Immature natural killer cell (primary cell): Measurements from ENCODE around the gene ADCY4. TPM values are rescaled to one million over a fixed set of nuclear protein-coding genes. Genes with fewer than 3 reads are reported as not detected.
A peak's percentile ranks its signal among the peaks of the same experiment; 100 is the strongest.
"Not testable (repeated sequence)": the region's sequence is repeated elsewhere in the genome, so short reads cannot be mapped to it uniquely, and the experiment has no call there.

ENCODE experiments used
- DNase-seq, 3 donors: peaks; one replicate each; pipeline ENCODE4 v3.0.0; 2022; ENCODE audit warnings: mixed read lengths in 1 of 3
- H3K27ac Mint-ChIP-seq, 6 donors: one replicate each; pipeline ENCODE4 v1.8.0; 2020; ENCODE audit warnings: mixed read lengths in 6 of 6, mild to moderate bottlenecking in 5 of 6, inconsistent platforms in 4 of 6, moderate library complexity in 3 of 6
- H3K27me3 Mint-ChIP-seq, 3 donors: one replicate each; pipeline ENCODE4 v1.8.0; 2020 to 2021; ENCODE audit warnings: low read depth in 3 of 3, mild to moderate bottlenecking in 3 of 3, mixed read lengths in 3 of 3, moderate library complexity in 3 of 3, inconsistent platforms in 1 of 3
- H3K36me3 Mint-ChIP-seq, 3 donors: one replicate each; pipeline ENCODE4 v1.8.0; 2020; ENCODE audit warnings: mixed read lengths in 3 of 3, inconsistent platforms in 2 of 3, mild to moderate bottlenecking in 2 of 3
- H3K4me1 Mint-ChIP-seq, 2 donors: one replicate each; pipeline ENCODE4 v1.8.0; 2020; ENCODE audit warnings: inconsistent platforms in 2 of 2, mild to moderate bottlenecking in 2 of 2, mixed read lengths in 2 of 2, moderate library complexity in 1 of 2
- H3K4me3 Mint-ChIP-seq, 5 donors: one replicate each; pipeline ENCODE4 v1.8.0; 2020; ENCODE audit warnings: mild to moderate bottlenecking in 5 of 5, mixed read lengths in 5 of 5, inconsistent platforms in 3 of 5, moderate library complexity in 3 of 5
- H3K9me3 Mint-ChIP-seq, 6 donors: one replicate each; pipeline ENCODE4 v1.8.0; 2020; ENCODE audit warnings: mild to moderate bottlenecking in 6 of 6, mixed read lengths in 6 of 6, inconsistent platforms in 4 of 6, moderate library complexity in 3 of 6
- polyA plus RNA-seq, 3 donors: library from polyadenylated mRNA; unstranded; fragments of 300-500 nt; fragmentation: Illumina TruSeq; gene quantifications; one replicate each; pipeline ENCODE4 v1.2.3, GENCODE V29; 2021

The ADCY4 gene
- polyA plus RNA-seq, 3 donors from 2014 or later, result 0.31 to 0.52 TPM; not detected in 1

DNA sequence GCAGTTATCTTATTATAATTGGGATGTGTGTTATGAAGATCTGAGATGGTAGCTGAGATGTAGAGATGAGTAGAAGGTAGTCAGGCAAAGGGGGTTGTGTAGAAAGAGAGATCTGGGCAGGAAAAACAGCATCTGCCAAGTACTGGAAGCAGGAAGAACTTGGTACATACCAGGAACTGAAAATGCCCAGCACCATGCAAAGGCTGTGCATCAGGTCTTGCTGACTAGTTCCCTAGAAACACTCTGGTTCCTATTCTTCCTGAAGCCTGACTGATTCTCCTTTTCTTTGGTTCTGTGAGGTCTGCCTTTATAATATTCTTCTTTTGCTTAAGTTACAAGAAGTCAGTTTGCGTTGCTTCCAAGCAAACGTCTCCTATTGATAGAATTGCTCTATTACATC is 26.5 kb upstream of the ADCY4 start:
- Mint-ChIP-seq H3K36me3 (peaks cover 0 to 4% (median 3%) of the 10 kb centered on the region in 3 donors), H3K27me3 (peaks cover 11 to 19% (median 15%) of the 10 kb centered on the region in 3 donors), H3K4me1 (peaks cover 10 to 12% of the 10 kb centered on the region in 2 donors), H3K9me3 (peaks cover 0 to 5% (median 0%) of the 10 kb centered on the region in 6 donors), H3K4me3 (no peak overlapping the region), H3K27ac (no peak overlapping the region)
- DNase-seq, result no peak

DNA sequence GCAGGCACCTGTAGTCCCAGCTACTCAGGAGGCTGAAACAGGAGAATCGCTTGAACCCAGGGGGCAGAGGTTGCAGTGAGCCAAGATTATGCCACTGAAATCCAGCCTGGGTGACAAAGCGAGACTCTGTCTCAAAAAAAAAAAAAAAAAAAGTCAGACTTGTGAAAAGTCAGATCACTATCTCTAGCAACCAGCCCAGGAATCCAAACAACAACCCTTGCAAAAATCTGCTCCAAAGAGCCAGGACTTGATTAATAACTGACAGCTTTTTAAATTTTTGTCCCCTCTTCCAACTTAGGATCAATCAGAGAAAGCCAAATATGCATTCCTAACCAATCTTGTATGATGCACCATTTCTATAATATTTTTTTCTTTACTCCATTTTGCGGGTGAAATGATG is 25.4 kb upstream of the ADCY4 start:
- H3K36me3 Mint-ChIP-seq, result peaks cover 0 to 4% (median 3%) of the 10 kb centered on the region in 3 donors
- H3K9me3 Mint-ChIP-seq, result peaks cover 0 to 5% (median 0%) of the 10 kb centered on the region in 6 donors
- no peak for DNase-seq
- H3K27me3 Mint-ChIP-seq, result peaks cover 4 to 12% (median 6%) of the 10 kb centered on the region in 3 donors
- H3K4me1 Mint-ChIP-seq, result peaks cover 2% of the 10 kb centered on the region in 2 donors
- H3K27ac Mint-ChIP-seq, result no peak overlapping the region
- no peak overlapping the region for H3K4me3 Mint-ChIP-seq

DNA sequence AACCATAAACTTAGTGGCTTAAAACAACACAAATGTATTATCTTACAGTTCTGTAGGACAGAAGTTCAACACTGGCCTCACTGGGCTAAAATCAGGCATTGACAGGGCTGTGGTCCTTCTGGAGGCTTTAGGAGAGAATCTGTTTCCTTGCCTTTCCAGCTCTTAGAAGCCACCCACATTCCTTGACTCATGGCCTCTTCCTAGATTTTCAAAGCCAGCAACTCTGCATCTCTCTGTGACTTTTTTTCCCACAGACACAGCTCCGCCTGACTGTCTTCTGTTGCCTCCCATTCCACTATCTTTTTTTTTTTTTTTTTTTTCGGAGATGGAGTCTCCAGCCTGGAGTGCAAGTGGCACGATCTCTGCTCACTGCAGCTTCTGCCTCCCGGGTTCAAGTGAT is 21.3 kb upstream of the ADCY4 start:
- no peak overlapping the region for H3K27ac Mint-ChIP-seq
- H3K4me3 Mint-ChIP-seq, result no peak overlapping the region
- DNase-seq, result no peak
- no peaks in the 10 kb centered on the region for H3K4me1 Mint-ChIP-seq
- peaks cover 4 to 10% (median 8%) of the 10 kb centered on the region in 3 donors for H3K27me3 Mint-ChIP-seq
- peaks cover 0 to 4% (median 3%) of the 10 kb centered on the region in 3 donors for H3K36me3 Mint-ChIP-seq
- H3K9me3 Mint-ChIP-seq, result peaks cover 0 to 5% (median 0%) of the 10 kb centered on the region in 6 donors

DNA sequence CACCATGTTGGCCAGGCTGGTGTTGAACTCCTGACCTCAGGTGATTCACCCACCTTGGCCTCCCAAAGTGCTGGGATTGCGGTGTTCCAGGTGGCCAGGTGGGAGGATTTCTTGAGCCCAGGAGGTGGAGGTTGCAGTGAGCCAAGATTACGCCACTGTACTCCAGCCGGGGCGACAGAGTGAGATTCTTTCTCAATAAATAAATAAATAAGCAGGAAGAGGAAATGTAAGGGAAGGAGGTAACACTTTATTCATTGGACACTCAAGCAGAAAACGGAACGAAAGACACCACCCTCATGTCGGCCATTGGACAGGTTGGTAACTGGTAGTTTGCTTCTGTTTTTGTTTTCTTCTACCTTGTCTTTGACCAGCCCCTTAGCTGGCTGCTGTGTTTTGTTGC is 20.1 kb upstream of the ADCY4 start:
- no peak for DNase-seq
- Mint-ChIP-seq H3K27me3 (peaks cover 8 to 15% (median 12%) of the 10 kb centered on the region in 3 donors), H3K4me1 (no peaks in the 10 kb centered on the region), H3K36me3 (peaks cover 0 to 3% (median 0%) of the 10 kb centered on the region in 3 donors), H3K4me3 (no peak overlapping the region), H3K9me3 (peaks cover 0 to 4% (median 0%) of the 10 kb centered on the region in 6 donors), H3K27ac (no peak overlapping the region)

DNA sequence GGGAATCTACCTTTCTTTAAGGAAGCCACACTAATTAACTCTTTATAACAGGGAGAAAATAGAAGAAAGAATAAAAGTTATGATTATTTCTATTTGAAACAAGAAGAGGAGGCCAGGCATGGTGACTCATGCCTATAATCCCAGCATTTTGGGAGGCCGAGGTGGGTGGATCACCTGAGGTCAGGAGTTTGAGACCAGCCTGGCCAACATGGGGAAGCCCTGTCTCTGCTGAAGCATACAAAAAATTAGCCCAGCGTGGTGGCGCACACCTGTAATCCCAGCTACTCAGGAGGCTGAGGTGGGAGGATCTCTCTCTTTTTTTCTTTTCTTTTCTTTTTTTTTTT is 19.6 kb upstream of the ADCY4 start:
- H3K27ac Mint-ChIP-seq, result not testable (repeated sequence)

DNA sequence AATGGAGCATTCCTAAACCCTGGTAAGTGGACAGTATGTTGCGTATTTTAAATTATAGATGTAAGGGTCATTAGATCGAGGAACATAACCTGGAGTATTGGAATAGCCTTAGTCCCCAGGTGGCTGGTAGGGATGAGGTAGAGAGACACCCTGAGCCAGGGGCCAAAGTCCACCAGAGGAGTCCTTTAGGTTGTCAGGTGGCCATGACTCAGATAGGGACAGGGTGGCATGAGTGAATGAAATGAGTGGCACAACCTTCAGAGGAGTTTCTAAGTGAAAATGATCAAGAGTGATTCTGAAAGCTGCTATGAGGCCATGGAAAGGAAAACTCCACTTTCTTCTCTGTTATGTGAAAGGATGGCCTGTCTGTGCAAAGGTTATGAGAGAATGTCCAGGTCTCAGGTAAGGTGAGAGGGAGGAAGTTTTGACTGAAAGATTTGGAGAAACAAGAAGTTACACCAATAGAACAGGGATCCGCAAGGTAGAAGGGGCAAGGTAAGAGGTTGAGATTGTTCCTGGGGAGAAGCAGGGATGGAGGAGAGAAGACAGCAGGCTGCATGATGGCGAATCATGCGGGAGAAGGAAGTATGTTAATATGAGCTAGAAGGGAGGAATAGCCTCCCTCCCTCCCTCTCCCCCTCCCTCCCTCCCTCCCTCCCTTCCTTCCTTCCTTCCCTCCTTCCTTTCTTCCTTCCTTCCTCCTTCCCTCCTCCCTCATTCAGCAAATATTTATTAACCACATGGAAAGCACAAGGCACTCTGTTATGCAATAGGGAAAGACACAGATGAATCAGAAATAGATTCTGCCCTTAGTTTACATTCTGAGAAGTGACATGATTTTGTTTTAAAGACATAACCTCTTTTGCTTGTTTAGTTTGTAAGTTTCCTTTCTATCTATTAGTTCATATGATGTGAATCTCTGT is 18.9 kb upstream of the ADCY4 start:
- H3K36me3 Mint-ChIP-seq, result no peaks in the 10 kb centered on the region
- H3K9me3 Mint-ChIP-seq, result peaks cover 0 to 3% (median 0%) of the 10 kb centered on the region in 6 donors
- H3K27me3 Mint-ChIP-seq, result peaks cover 6 to 21% (median 8%) of the 10 kb centered on the region in 3 donors
- H3K4me3 Mint-ChIP-seq, result no peak overlapping the region
- DNase-seq, result no peak
- no peaks in the 10 kb centered on the region for H3K4me1 Mint-ChIP-seq
- no peak overlapping the region for H3K27ac Mint-ChIP-seq

More for the DNA sequence above, 19.6 kb upstream of the ADCY4 start:
- not testable (repeated sequence) for H3K36me3 Mint-ChIP-seq, H3K4me1 Mint-ChIP-seq, H3K9me3 Mint-ChIP-seq, DNase-seq, H3K4me3 Mint-ChIP-seq
- peaks cover 6 to 19% (median 8%) of the 10 kb centered on the region in 3 donors for H3K27me3 Mint-ChIP-seq

DNA sequence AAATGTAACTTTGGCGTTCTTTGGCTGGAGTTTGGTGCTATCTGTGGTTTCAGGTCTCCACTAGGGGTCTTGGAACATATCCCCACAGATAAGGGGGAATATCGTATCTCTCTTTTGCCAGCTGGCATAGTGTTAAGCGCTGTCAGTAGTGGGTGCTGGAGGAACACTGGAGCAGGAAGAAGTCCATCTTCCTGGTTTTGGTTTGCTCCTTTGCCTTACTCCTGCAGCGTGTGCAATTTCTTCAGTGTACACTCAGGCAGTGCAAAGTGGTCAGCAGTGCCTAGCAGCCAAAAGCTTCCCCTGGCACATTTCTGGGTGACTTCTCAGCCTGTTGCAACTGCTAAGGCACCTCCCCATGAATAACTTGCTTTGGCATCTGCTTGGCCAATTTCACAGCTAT is 16.6 kb upstream of the ADCY4 start:
- Mint-ChIP-seq H3K9me3 (peaks cover 0 to 3% (median 0%) of the 10 kb centered on the region in 6 donors), H3K4me3 (no peak overlapping the region), H3K27ac (no peak overlapping the region), H3K4me1 (no peaks in the 10 kb centered on the region), H3K27me3 (peaks cover 6 to 18% (median 11%) of the 10 kb centered on the region in 3 donors), H3K36me3 (no peaks in the 10 kb centered on the region)
- DNase-seq, result no peak

DNA sequence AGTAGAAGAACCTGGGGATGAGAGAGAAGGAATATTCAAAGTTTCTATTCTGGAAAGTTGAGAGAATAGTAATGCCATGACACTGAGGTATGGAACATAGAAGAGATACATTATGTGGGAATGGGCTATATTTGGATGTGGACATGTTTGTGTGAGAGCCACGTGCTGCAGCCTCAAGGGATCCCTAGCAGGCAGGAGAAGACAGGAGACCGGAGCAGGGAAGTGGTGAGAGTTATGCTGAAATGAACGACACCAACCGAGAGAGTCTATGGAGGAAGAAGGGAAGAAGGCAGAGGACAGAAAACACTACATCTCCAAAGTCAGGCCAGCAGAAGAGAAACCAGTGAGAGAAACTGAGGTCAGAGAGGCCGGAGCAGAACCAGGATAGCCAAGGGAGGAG is 14.9 kb upstream of the ADCY4 start:
- no peak for DNase-seq
- no peak overlapping the region for H3K4me3 Mint-ChIP-seq
- H3K36me3 Mint-ChIP-seq, result no peaks in the 10 kb centered on the region
- H3K4me1 Mint-ChIP-seq, result no peaks in the 10 kb centered on the region
- peaks cover 9 to 18% (median 13%) of the 10 kb centered on the region in 3 donors for H3K27me3 Mint-ChIP-seq
- H3K27ac Mint-ChIP-seq, result no peak overlapping the region
- H3K9me3 Mint-ChIP-seq, result peaks cover 0 to 3% (median 0%) of the 10 kb centered on the region in 6 donors

DNA sequence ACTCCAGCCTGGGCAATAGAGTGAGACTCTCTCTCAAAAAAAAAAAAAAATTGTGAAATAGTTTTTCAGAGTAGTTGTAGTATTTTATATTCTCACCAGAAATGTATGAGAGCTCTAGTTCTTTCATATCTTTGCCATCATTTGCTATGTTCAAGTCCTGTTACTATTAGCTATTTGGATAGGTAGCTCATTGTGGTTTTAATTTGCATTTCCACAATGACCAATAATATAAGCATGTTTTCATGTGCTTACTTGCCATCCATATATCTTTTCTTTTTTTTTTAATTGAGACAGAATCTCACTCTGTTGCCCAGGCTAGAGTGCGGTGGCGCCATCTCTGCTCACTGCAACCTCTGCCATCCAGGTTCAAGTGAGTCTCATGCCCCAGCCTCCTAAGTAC is 13.3 kb upstream of the ADCY4 start:
- H3K9me3 Mint-ChIP-seq, result no peaks in the 10 kb centered on the region
- H3K27me3 Mint-ChIP-seq, result peaks cover 9 to 18% (median 11%) of the 10 kb centered on the region in 3 donors
- no peak overlapping the region for H3K27ac Mint-ChIP-seq
- no peak for DNase-seq
- H3K4me3 Mint-ChIP-seq, result no peak overlapping the region
- H3K4me1 Mint-ChIP-seq, result no peaks in the 10 kb centered on the region
- H3K36me3 Mint-ChIP-seq, result no peaks in the 10 kb centered on the region

DNA sequence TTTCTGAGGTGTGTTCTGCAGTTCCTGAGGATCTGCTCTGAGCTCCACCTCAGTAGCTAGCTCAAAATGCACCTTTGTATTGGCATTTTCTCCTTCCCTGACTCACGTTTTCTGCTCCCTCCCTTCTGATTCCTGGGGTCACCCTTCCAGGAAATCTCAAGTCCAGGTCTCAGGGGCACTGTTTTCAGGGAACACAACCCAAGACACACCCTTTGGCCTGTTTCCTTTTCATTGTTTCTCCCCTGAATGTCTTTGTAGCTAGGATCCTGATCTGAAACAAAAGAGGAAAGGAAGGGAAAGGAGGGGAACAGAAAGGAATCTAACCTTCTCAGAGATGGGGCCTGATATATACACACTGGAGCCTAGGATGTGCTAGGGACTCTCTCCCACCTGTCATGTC is 12.3 kb upstream of the ADCY4 start:
- Mint-ChIP-seq H3K36me3 (no peaks in the 10 kb centered on the region), H3K4me1 (no peaks in the 10 kb centered on the region), H3K27me3 (peaks cover 7 to 21% (median 9%) of the 10 kb centered on the region in 3 donors), H3K9me3 (no peaks in the 10 kb centered on the region), H3K4me3 (no peak overlapping the region), H3K27ac (no peak overlapping the region)
- no peak for DNase-seq

DNA sequence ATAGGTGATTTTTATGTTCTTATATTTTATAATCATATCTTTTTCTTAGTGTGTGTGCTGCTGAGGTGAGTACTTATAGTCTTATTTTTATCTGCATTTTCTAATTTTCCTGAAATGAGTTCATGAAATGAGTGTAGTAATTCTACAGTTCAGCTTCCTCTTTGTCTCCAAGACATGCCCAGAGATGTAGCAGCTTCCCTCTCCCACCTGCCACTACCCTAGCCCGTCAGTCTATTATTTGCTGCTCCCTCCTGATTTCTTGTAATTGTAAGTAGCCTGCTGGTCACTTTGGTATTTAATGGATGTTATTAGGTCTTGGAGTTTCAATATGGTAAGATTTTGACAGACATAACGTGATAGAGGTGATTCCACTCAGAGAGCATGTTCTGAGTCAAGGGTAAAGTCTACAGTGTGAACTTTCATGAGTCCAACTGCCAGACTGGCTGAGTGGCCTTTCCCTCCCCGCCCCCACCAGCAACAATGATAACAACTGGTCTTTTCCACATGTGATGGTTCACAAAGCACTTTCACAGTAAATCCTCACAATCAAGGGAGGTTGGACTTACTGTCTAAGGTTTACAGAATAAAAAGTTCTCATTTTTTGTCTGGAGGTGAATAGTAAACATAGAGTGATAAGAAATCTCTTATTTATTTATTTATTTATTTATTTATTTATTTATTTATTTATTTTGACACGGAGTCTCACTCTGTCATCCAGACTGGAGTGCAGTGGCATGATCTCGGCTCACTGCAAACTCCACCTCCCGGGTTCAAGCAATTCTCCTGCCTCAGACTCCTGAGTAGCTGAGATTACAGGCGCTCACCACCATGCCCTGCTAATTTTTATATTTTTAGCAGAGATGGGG is 9.2 kb upstream of the ADCY4 start:
- Mint-ChIP-seq H3K36me3 (no peaks in the 10 kb centered on the region), H3K4me1 (peaks cover 12 to 15% of the 10 kb centered on the region in 2 donors), H3K4me3 (no peak overlapping the region), H3K9me3 (no peaks in the 10 kb centered on the region), H3K27ac (no peak overlapping the region), H3K27me3 (peaks cover 3 to 7% (median 5%) of the 10 kb centered on the region in 3 donors)
- no peak for DNase-seq

DNA sequence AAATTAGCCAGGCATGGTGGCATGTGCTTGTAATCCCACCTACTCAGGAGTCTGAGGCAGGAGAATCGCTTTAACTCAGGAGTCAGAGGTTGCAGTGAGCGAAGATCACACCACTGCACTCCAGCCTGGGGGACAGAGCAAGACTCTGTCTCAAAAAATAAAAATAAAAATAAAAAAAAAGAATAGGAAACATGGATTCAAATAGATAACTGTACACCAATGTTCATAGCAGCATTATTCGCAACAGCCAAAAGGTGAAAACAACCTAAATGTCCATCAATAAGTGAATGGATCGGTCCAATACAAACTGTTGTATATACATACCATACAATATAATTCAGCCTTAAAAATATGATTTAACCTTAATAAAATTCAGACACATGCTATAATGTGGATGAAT is 8.0 kb upstream of the ADCY4 start:
- Mint-ChIP-seq H3K27ac (no peak overlapping the region), H3K27me3 (peaks cover 3 to 7% (median 5%) of the 10 kb centered on the region in 3 donors), H3K4me3 (no peak overlapping the region), H3K36me3 (peaks cover 0 to 9% (median 0%) of the 10 kb centered on the region in 3 donors), H3K9me3 (no peaks in the 10 kb centered on the region), H3K4me1 (peaks cover 22 to 26% of the 10 kb centered on the region in 2 donors)
- DNase-seq, result no peak

DNA sequence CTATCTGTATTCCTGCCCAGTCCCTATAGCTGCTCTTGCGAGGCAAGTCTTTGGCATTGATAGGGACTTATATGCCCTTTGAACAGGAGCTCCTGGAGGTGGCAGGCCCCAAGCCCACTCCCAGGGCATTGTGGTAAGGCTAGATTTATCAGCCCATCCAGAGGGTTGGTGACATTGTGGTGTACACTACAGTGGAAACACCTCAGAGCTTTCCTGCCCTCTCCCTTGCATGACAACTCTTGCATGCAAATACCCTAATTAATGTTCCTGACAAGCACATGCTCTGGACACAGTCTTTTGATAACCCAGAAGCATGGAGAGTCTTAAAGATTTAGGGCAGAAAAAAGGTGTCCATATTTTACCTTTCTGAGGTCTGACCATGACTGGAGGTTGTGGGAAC is 5.7 kb upstream of the ADCY4 start:
- H3K4me1 Mint-ChIP-seq, result peaks cover 26 to 32% of the 10 kb centered on the region in 2 donors

More for the DNA sequence above, 5.7 kb upstream of the ADCY4 start:
- DNase-seq, result no peak
- H3K36me3 Mint-ChIP-seq, result peaks cover 11 to 28% (median 15%) of the 10 kb centered on the region in 3 donors
- no peak overlapping the region for H3K27ac Mint-ChIP-seq
- peak overlapping the region in 3 of 5 donors; percentile 96 to 97 (median 97) for H3K4me3 Mint-ChIP-seq
- peaks cover 3 to 14% (median 5%) of the 10 kb centered on the region in 3 donors for H3K27me3 Mint-ChIP-seq
- no peaks in the 10 kb centered on the region for H3K9me3 Mint-ChIP-seq
